ENCODE measurements around the gene PHLDA3.

Gene PHLDA3

DNA sequence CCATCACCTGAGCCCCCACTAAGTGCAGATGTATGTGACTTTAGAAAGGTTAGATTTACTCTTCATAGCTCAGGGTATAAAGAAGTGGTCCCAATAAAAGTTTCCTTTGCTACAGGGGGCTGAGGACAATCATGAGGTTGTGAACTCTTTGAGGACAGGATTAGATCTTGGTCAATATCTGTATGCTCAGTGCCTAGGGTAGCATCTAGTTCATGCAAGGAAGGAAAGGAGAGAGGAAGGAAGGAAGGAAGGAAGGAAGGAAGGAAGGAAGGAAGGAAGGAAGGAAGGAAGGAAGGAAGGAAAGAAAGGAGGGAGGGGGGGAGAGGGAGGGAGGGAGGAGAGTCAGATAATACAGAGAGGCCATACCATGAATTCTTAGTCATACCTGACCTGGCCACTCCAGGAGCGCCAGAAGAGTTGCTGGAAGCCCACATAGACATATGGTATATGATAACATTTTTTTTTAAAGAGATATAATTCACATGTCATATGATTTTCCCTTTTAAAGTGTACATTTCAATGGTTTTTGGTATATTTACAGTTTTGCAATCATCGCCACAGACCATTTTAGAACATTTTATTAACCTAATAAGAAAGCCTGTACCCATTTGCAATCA lies 47.6 kb upstream of the PHLDA3 start:
- H3K4me1 ChIP-seq (ENCODE audit: insufficient read depth, low read length, poor library complexity, severe bottlenecking): peaks cover 8% of the 10 kb centered on the region
- no peak overlapping the region for H2AFZ ChIP-seq (ENCODE audit: low read length)
- H3K36me3 ChIP-seq (ENCODE audit: insufficient read depth, low read length): no peaks in the 10 kb centered on the region
- H3K27me3 ChIP-seq (ENCODE audit: insufficient read depth, low read length, poor library complexity, severe bottlenecking): no peaks in the 10 kb centered on the region
- no peak overlapping the region for H3K9ac ChIP-seq (ENCODE audit: low read depth, low read length, poor library complexity, severe bottlenecking)
- no peaks in the 10 kb centered on the region for H3K9me2 ChIP-seq (replicated peaks; ENCODE audit: low read depth, low read length)
- H4K20me1 ChIP-seq (ENCODE audit: insufficient read depth, low read length, poor library complexity, severe bottlenecking): no peaks in the 10 kb centered on the region
- no peaks in the 10 kb centered on the region for H3K79me2 ChIP-seq (ENCODE audit: insufficient read depth, low read length)
- no peaks in the 10 kb centered on the region for H3F3A ChIP-seq (ENCODE audit: low read depth)
- TF ChIP-seq EZH2phosphoT487 (IDR thresholded peaks at IDR 0.05; ENCODE audit: borderline replicate concordance): no peak
- TF ChIP-seq, protein P1, sequence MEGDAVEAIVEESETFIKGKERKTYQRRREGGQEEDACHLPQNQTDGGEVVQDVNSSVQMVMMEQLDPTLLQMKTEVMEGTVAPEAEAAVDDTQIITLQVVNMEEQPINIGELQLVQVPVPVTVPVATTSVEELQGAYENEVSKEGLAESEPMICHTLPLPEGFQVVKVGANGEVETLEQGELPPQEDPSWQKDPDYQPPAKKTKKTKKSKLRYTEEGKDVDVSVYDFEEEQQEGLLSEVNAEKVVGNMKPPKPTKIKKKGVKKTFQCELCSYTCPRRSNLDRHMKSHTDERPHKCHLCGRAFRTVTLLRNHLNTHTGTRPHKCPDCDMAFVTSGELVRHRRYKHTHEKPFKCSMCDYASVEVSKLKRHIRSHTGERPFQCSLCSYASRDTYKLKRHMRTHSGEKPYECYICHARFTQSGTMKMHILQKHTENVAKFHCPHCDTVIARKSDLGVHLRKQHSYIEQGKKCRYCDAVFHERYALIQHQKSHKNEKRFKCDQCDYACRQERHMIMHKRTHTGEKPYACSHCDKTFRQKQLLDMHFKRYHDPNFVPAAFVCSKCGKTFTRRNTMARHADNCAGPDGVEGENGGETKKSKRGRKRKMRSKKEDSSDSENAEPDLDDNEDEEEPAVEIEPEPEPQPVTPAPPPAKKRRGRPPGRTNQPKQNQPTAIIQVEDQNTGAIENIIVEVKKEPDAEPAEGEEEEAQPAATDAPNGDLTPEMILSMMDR (conservative IDR thresholded peaks at IDR 0.05; ENCODE audit: low read length): no peak
- H3K9me3 ChIP-seq (ENCODE audit: insufficient read depth, low read depth, low read length): no peaks in the 10 kb centered on the region
- H3K4me3 ChIP-seq (ENCODE audit: low read length, poor library complexity, severe bottlenecking): no peak overlapping the region
- H3K4me2 ChIP-seq (ENCODE audit: low read depth, low read length, poor library complexity, severe bottlenecking): no peak overlapping the region

DNA sequence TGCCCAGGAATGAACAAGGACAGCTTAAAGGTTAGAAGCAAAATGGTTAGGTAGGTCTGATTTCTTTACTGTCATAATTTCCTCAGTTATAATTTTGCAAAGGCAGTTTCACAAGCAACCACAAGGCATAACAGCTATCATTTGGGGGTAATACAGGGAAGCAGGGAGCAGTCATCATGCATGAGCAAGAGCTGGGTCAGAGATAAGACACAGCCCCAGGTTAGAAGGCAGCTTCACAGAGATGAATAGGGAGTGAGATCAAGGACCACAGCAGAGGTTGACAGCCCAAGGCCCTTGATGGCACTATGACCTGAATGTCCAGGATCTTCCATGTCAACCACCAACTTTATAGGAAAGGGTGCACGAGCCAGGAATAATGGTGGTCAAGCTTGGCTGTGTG lies 46.9 kb upstream of the PHLDA3 start:
- Histone ChIP-seq H3K4me2 (ENCODE audit: low read depth, low read length, poor library complexity, severe bottlenecking) (no peak overlapping the region), H3K9ac (ENCODE audit: low read depth, low read length, poor library complexity, severe bottlenecking) (no peak overlapping the region), H3F3A (ENCODE audit: low read depth) (no peaks in the 10 kb centered on the region), H3K36me3 (ENCODE audit: insufficient read depth, low read length) (no peaks in the 10 kb centered on the region), H2AFZ (ENCODE audit: low read length) (no peak overlapping the region), H4K20me1 (ENCODE audit: insufficient read depth, low read length, poor library complexity, severe bottlenecking) (no peaks in the 10 kb centered on the region), H3K4me3 (ENCODE audit: low read length, poor library complexity, severe bottlenecking) (no peak overlapping the region), H3K27me3 (ENCODE audit: insufficient read depth, low read length, poor library complexity, severe bottlenecking) (no peaks in the 10 kb centered on the region), H3K79me2 (ENCODE audit: insufficient read depth, low read length) (no peaks in the 10 kb centered on the region), H3K9me2 (replicated peaks; ENCODE audit: low read depth, low read length) (no peaks in the 10 kb centered on the region), H3K4me1 (ENCODE audit: insufficient read depth, low read length, poor library complexity, severe bottlenecking) (peaks cover 10% of the 10 kb centered on the region), H3K9me3 (ENCODE audit: insufficient read depth, low read depth, low read length) (no peaks in the 10 kb centered on the region)
- TF ChIP-seq, protein P1 (conservative IDR thresholded peaks at IDR 0.05; ENCODE audit: low read length): no peak
- no peak for TF ChIP-seq EZH2phosphoT487 (IDR thresholded peaks at IDR 0.05; ENCODE audit: borderline replicate concordance)

DNA sequence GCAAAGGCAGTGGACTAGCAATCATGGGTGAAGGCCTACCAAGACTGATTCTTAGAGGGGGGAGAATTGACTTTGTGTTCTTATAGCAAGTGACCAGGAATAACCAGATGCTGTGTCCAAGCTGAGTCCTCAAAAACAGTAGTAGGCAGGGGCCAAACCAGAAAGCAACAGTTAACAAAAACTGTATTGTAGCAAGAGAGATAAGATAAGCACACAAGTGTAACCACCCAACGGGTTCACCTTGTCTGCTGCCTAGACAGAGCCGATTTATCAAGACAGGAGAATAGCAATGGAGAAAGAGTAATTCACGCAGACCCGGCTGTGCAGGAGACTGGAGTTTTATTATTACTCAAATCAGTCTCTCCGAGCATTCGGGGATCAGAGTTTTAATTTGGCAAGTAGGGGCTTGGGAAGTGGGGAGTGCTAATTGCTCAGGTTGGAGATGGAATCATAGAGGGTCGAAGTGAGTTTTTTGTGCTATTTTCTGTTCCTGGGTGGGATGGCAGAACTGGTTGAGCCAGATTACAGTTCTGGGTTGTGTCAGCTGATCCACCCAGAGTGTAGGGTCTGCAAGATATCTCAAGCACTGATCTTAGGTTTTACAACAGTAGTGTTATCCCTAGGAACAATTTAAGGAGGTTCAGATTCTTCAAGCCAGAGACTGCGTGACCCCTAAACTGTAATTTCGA lies 46.2 kb upstream of the PHLDA3 start:
- Histone ChIP-seq H2AFZ (ENCODE audit: low read length) (no peak overlapping the region), H3K4me2 (ENCODE audit: low read depth, low read length, poor library complexity, severe bottlenecking) (no peak overlapping the region)

More for the DNA sequence above, 46.2 kb upstream of the PHLDA3 start:
- Histone ChIP-seq H3K9me3 (ENCODE audit: insufficient read depth, low read depth, low read length) (no peaks in the 10 kb centered on the region), H3F3A (ENCODE audit: low read depth) (no peaks in the 10 kb centered on the region), H3K36me3 (ENCODE audit: insufficient read depth, low read length) (no peaks in the 10 kb centered on the region), H3K9me2 (replicated peaks; ENCODE audit: low read depth, low read length) (no peaks in the 10 kb centered on the region), H3K9ac (ENCODE audit: low read depth, low read length, poor library complexity, severe bottlenecking) (no peak overlapping the region), H3K79me2 (ENCODE audit: insufficient read depth, low read length) (no peaks in the 10 kb centered on the region), H3K4me3 (ENCODE audit: low read length, poor library complexity, severe bottlenecking) (no peak overlapping the region), H3K27me3 (ENCODE audit: insufficient read depth, low read length, poor library complexity, severe bottlenecking) (no peaks in the 10 kb centered on the region), H4K20me1 (ENCODE audit: insufficient read depth, low read length, poor library complexity, severe bottlenecking) (no peaks in the 10 kb centered on the region), H3K4me1 (ENCODE audit: insufficient read depth, low read length, poor library complexity, severe bottlenecking) (peaks cover 10% of the 10 kb centered on the region)
- TF ChIP-seq, protein P1 (conservative IDR thresholded peaks at IDR 0.05; ENCODE audit: low read length): no peak
- no peak for TF ChIP-seq EZH2phosphoT487 (IDR thresholded peaks at IDR 0.05; ENCODE audit: borderline replicate concordance)
